Neural crest cell (in vitro differentiated cells): ENCODE data around the gene PCMT1. TPM values are rescaled to one million over a fixed set of nuclear protein-coding genes. Genes with fewer than 3 reads are reported as not detected.

Experiments used
- DNase-seq: peaks from one replicate; pipeline ENCODE4 v3.0.0; 2021; ENCODE audit warnings: low read depth, mixed read lengths, low spot score
- H3K27ac Mint-ChIP-seq: one replicate; pipeline ENCODE4 v1.8.0; 2021; ENCODE audit warnings: mild to moderate bottlenecking, mixed read lengths; ENCODE audit not compliant: unreplicated experiment
- H3K27me3 Mint-ChIP-seq: 2 replicates; pipeline ENCODE4 v1.8.0; 2021; ENCODE audit warnings: low read depth, mild to moderate bottlenecking, mixed read lengths
- H3K36me3 Mint-ChIP-seq: 2 replicates; pipeline ENCODE4 v1.8.0; 2021; ENCODE audit warnings: low read depth, mild to moderate bottlenecking, mixed read lengths
- H3K4me1 Mint-ChIP-seq: 2 replicates; pipeline ENCODE4 v1.8.0; 2021; ENCODE audit warnings: mixed read lengths
- H3K4me3 Mint-ChIP-seq: one replicate; pipeline ENCODE4 v1.8.0; 2021; ENCODE audit warnings: mild to moderate bottlenecking, mixed read lengths
- H3K9me3 Mint-ChIP-seq: 2 replicates; pipeline ENCODE4 v1.8.0; 2021; ENCODE audit warnings: mixed read lengths
- total RNA-seq: library from RNA; stranded (reverse); gene quantifications from 2 replicates; pipeline ENCODE4 v1.2.1, GENCODE V29; 2021
- TF ChIP-seq, protein P1 (sequence below): fragments of 200-600 bp; sonication (generic); conservative IDR thresholded peaks from 2 replicates; pipeline ENCODE4 v1.5.0; 2021; ENCODE audit warnings: antibody characterized with exemption, mild to moderate bottlenecking

The PCMT1 gene
- total RNA-seq, 1 donor from 2014 or later = 67.4 TPM

GRCh38 chr6:149830731-149831307 lies 81.3 kb downstream of the PCMT1 start:
- peak overlapping the region; percentile 25 for H3K4me3 Mint-ChIP-seq
- TF ChIP-seq, protein P1, sequence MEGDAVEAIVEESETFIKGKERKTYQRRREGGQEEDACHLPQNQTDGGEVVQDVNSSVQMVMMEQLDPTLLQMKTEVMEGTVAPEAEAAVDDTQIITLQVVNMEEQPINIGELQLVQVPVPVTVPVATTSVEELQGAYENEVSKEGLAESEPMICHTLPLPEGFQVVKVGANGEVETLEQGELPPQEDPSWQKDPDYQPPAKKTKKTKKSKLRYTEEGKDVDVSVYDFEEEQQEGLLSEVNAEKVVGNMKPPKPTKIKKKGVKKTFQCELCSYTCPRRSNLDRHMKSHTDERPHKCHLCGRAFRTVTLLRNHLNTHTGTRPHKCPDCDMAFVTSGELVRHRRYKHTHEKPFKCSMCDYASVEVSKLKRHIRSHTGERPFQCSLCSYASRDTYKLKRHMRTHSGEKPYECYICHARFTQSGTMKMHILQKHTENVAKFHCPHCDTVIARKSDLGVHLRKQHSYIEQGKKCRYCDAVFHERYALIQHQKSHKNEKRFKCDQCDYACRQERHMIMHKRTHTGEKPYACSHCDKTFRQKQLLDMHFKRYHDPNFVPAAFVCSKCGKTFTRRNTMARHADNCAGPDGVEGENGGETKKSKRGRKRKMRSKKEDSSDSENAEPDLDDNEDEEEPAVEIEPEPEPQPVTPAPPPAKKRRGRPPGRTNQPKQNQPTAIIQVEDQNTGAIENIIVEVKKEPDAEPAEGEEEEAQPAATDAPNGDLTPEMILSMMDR = no peak
- no peak for DNase-seq
- H3K27me3 Mint-ChIP-seq = no peaks in the 10 kb centered on the region
- H3K9me3 Mint-ChIP-seq = no peaks in the 10 kb centered on the region
- H3K4me1 Mint-ChIP-seq = peaks cover 17% of the 10 kb centered on the region
- peak overlapping the region; percentile 95 for H3K27ac Mint-ChIP-seq
- peaks cover 8% of the 10 kb centered on the region for H3K36me3 Mint-ChIP-seq

GRCh38 chr6:149831308-149831820 lies 81.8 kb downstream of the PCMT1 start:
- H3K27me3 Mint-ChIP-seq = no peaks in the 10 kb centered on the region
- DNase-seq = peak; percentile 60
- no peaks in the 10 kb centered on the region for H3K9me3 Mint-ChIP-seq
- peaks cover 11% of the 10 kb centered on the region for H3K36me3 Mint-ChIP-seq
- H3K4me3 Mint-ChIP-seq = peak overlapping the region; percentile 25
- TF ChIP-seq, protein P1 = no peak
- H3K4me1 Mint-ChIP-seq = peaks cover 17% of the 10 kb centered on the region
- H3K27ac Mint-ChIP-seq = peak overlapping the region; percentile 95

- TF ChIP-seq, protein P1 = no peak
- H3K27ac Mint-ChIP-seq = no peak overlapping the region
- H3K4me3 Mint-ChIP-seq = no peak overlapping the region
- DNase-seq = no peak
- H3K27me3 Mint-ChIP-seq = no peaks in the 10 kb centered on the region
- H3K36me3 Mint-ChIP-seq = peaks cover 11% of the 10 kb centered on the region
- H3K9me3 Mint-ChIP-seq = no peaks in the 10 kb centered on the region
- peaks cover 17% of the 10 kb centered on the region for H3K4me1 Mint-ChIP-seq
Observed at GRCh38 chr6:149833651-149834050, 84.1 kb downstream of the PCMT1 start.

DNA sequence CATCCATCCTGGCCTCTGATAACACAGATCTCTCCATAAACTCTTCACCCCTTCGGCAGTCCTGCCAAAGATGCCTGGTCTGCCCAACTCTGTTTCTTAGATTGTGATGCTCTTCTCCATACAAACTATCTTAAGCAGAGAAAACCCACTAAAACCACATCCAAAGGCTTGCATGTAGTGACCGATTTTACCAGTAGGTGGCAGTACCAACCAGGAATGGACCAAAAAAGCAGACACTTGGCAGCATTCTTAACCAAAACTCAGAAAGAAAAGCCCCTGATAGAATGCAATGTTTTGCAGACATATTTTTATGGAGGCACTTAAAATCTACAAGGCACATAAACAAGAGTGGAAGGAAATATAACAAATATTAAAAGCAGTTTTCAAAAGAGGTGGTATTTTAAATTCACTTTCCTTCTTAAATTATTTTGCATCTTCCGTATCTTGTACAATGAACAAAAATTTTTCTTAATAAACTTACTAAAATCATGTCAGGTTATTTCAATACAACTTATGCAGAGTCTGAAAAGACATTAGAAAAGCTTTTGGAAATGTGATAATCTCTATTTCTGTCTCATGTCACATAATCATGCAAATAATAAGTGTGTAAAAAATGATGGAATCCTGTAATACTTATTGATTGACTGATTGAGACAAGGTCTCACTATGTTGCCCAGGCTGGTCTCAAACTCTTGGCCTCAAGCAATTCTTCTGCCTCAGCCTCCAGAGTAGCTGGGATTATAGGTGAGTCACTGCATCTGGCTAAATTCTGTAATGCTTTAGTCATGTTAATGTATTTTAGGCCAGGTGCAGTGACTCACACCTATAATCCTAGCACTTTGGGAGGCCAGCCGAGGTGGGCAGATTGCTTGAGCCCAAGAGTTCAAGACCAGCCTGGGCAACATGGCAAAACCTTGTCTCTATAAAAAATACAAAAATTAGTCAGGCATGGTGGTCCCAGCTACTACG lies 85.3 kb downstream of the PCMT1 start:
- no peak overlapping the region for H3K4me3 Mint-ChIP-seq
- H3K9me3 Mint-ChIP-seq = no peaks in the 10 kb centered on the region
- TF ChIP-seq, protein P1 = peak; percentile 92
- no peaks in the 10 kb centered on the region for H3K27me3 Mint-ChIP-seq
- H3K27ac Mint-ChIP-seq = no peak overlapping the region
- H3K4me1 Mint-ChIP-seq = peaks cover 17% of the 10 kb centered on the region
- peak; percentile 84 for DNase-seq
- peaks cover 11% of the 10 kb centered on the region for H3K36me3 Mint-ChIP-seq

- no peak overlapping the region for H3K4me3 Mint-ChIP-seq
- H3K36me3 Mint-ChIP-seq = peaks cover 13% of the 10 kb centered on the region
- no peak overlapping the region for H3K27ac Mint-ChIP-seq
- H3K4me1 Mint-ChIP-seq = no peaks in the 10 kb centered on the region
- DNase-seq = no peak
- H3K27me3 Mint-ChIP-seq = no peaks in the 10 kb centered on the region
- H3K9me3 Mint-ChIP-seq = no peaks in the 10 kb centered on the region
- TF ChIP-seq, protein P1 = peak; percentile 63
Observed at GRCh38 chr6:149840345-149841075, 91.0 kb downstream of the PCMT1 start.
